ENCODE results near the gene CFL1. TPM values are rescaled to one million over a fixed set of nuclear protein-coding genes. Genes with fewer than 3 reads are reported as not detected.

CFL1 gene
- total RNA-seq, 5 donors from 2014 or later (not counting 1 experiment from before 2014, with no cell fraction given) = 584 to 761 (median 636) TPM

GRCh38 chr11:65814986-65815565, 42.9 kb downstream of the CFL1 start:
- H3K4me1 Mint-ChIP-seq = peaks cover 12 to 21% (median 16%) of the 10 kb centered on the region in 3 donors
- Histone ChIP-seq H3K4me3 (ENCODE audit: control insufficient read depth in 1 of 2, extremely low read depth in 1 of 2, low read length in 1 of 2) (no peak overlapping the region), H3K36me3 (ENCODE audit: control insufficient read depth in 2 of 2, extremely low read depth in 1 of 2, insufficient read depth in 1 of 2, low read length in 1 of 2) (no peaks in the 10 kb centered on the region), H3K4me1 (ENCODE audit: control insufficient read depth in 1 of 2, extremely low read depth in 1 of 2, insufficient read depth in 2 of 2, low read length in 2 of 2) (peaks cover 2 to 15% of the 10 kb centered on the region in 2 experiments), H3K9me3 (no peaks in the 10 kb centered on the region), H3K27ac (ENCODE audit: low read length) (no peak overlapping the region), H3K27me3 (replicated peaks in 1 of 2; ENCODE audit: control insufficient read depth in 2 of 2, extremely low read depth in 1 of 2, insufficient read depth in 2 of 2, low read length in 1 of 2) (peaks cover 0 to 3% of the 10 kb centered on the region in 2 experiments)
- WGBS (ENCODE audit: insufficient coverage) = 95% methylated on average over 8 of the region's 16 CpGs
- CTCF ChIA-PET = no interaction called here
- DNase-seq = no peak
- H3K27me3 Mint-ChIP-seq = no peaks in the 10 kb centered on the region
- H3K9me3 Mint-ChIP-seq = no peaks in the 10 kb centered on the region
- no peak for ATAC-seq (replicated peaks in 1 of 4)
- POLR2A ChIA-PET = no interaction called here
- H3K36me3 Mint-ChIP-seq = no peaks in the 10 kb centered on the region
- H3K27ac Mint-ChIP-seq = no peak overlapping the region
- H3K4me3 Mint-ChIP-seq = no peak overlapping the region

- DNase-seq (no peak), ATAC-seq (replicated peaks in 1 of 4) (no peak)
- Mint-ChIP-seq H3K4me1 (peaks cover 12 to 21% (median 16%) of the 10 kb centered on the region in 3 donors), H3K4me3 (no peak overlapping the region), H3K27me3 (no peaks in the 10 kb centered on the region), H3K36me3 (no peaks in the 10 kb centered on the region), H3K9me3 (no peaks in the 10 kb centered on the region), H3K27ac (no peak overlapping the region)
- Histone ChIP-seq H3K27me3 (replicated peaks in 1 of 2; ENCODE audit: control insufficient read depth in 2 of 2, extremely low read depth in 1 of 2, insufficient read depth in 2 of 2, low read length in 1 of 2) (peaks cover 0 to 3% of the 10 kb centered on the region in 2 experiments), H3K9me3 (no peaks in the 10 kb centered on the region), H3K36me3 (ENCODE audit: control insufficient read depth in 2 of 2, extremely low read depth in 1 of 2, insufficient read depth in 1 of 2, low read length in 1 of 2) (no peaks in the 10 kb centered on the region), H3K27ac (ENCODE audit: low read length) (no peak overlapping the region), H3K4me3 (ENCODE audit: control insufficient read depth in 1 of 2, extremely low read depth in 1 of 2, low read length in 1 of 2) (no peak overlapping the region), H3K4me1 (ENCODE audit: control insufficient read depth in 1 of 2, extremely low read depth in 1 of 2, insufficient read depth in 2 of 2, low read length in 2 of 2) (peaks cover 2 to 15% of the 10 kb centered on the region in 2 experiments)
- 85% methylated on average over 6 of the region's 18 CpGs for WGBS (ENCODE audit: insufficient coverage)
- CTCF ChIA-PET = interaction anchor here in 1 of 2 donors (1.1 kb wide), 1 partner anchor 34 kb away, joined by 3 read pairs; no protein-coding TSS in a partner anchor
- POLR2A ChIA-PET = no interaction called here
Measured at GRCh38 chr11:65814131-65814985, 43.6 kb downstream of the CFL1 start.

DNA sequence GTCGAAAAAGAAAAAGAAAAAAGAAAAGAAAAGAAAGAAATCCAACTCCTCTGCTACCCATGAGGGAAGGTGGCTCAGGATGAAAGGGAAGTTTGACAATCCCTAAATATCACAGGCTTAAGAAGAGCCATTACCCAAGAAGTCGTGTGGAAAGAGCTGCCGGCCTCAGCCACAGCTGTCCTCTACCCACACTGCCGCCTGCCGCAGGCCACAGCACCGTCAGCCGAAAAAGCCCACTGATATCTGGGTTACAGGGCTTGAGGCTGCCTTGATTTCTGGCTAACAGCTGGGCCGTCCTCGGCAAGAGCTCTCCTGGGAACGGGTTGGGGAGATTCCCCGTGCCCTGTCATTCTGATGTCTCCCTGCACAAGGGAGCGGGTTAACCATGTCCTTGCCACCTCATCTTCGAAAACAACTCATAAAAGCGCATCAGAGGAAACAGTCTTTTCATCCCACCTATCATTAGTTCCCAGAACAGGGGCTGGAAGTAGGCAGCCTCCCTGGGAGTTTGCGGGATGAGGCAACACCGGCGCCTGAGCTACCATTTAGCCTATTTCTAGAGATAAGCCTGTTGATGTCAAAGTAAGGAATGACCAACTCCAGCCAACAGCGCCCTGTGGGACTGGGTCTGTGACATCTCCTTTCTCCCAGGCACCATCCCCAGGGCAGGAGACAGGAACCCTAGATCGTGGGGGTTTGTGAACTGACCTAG, 46.1 kb downstream of the CFL1 start:
- Mint-ChIP-seq H3K4me1 (peaks cover 4 to 11% (median 7%) of the 10 kb centered on the region in 3 donors), H3K27ac (no peak overlapping the region), H3K9me3 (no peaks in the 10 kb centered on the region), H3K36me3 (no peaks in the 10 kb centered on the region), H3K4me3 (no peak overlapping the region), H3K27me3 (peaks cover 4 to 5% of the 10 kb centered on the region in 2 donors)
- no peaks in the 10 kb centered on the region for H3K9me3 ChIP-seq
- DNase-seq (no peak), ATAC-seq (replicated peaks in 1 of 4) (no peak)
- POLR2A ChIA-PET = interaction anchor here in 1 of 2 donors (0.5 kb wide), 1 partner anchor 56 kb away, joined by 3 read pairs; no protein-coding TSS in a partner anchor
- H3K4me3 ChIP-seq (ENCODE audit: control insufficient read depth in 1 of 2, extremely low read depth in 1 of 2, low read length in 1 of 2) = no peak overlapping the region
- 81% methylated on average over 11 of the region's 19 CpGs for WGBS (ENCODE audit: insufficient coverage)
- no peaks in the 10 kb centered on the region for H3K36me3 ChIP-seq (ENCODE audit: control insufficient read depth in 2 of 2, extremely low read depth in 1 of 2, insufficient read depth in 1 of 2, low read length in 1 of 2)
- H3K27me3 ChIP-seq (replicated peaks in 1 of 2; ENCODE audit: control insufficient read depth in 2 of 2, extremely low read depth in 1 of 2, insufficient read depth in 2 of 2, low read length in 1 of 2) = peaks cover 0 to 15% of the 10 kb centered on the region in 2 experiments
- no peak overlapping the region for H3K27ac ChIP-seq (ENCODE audit: low read length)
- H3K4me1 ChIP-seq (ENCODE audit: control insufficient read depth in 1 of 2, extremely low read depth in 1 of 2, insufficient read depth in 2 of 2, low read length in 2 of 2) = peaks cover 0 to 2% of the 10 kb centered on the region in 2 experiments
- CTCF ChIA-PET = interaction anchor here in 1 of 2 donors (0.6 to 0.9 kb wide), 2 partner anchors 27 to 100 kb away, joined by 3 read pairs; no protein-coding TSS in a partner anchor

DNA sequence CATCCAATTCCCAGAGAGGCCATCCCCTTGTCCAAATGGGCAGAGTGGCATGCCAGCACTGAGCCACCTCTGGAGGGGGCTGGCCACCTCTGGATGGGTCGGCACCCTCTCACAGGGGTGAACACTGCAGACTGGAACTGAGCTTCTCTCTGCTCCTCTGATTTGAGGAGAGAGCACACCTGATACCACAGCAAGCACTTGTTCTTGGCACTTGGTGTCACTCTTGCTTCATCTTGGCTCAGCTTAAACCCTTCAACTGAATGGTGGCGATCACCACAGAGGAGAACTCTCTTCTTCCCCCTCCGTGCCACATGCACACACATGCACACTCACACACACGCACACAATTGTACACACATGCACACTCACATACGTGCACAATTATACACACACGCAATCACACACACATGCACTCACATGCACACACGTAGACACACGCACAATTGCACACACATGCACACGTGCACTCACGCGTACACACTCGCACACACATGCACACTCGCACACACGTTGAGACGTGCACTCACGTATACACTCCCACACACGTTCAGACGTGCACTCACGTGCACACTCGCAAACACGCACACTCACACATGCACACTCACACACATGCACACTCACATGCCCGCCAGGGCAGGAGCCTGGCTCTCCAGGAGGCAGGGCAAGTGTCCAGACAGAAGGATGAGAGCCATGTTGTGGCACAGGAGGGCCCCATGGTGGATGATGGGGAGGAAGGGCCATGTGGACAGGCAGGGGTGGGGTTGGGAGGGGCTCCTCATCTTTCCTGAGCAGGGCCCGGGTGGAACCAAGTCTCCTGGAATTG, 47.7 kb downstream of the CFL1 start:
- Mint-ChIP-seq H3K4me3 (no peak overlapping the region), H3K9me3 (no peaks in the 10 kb centered on the region), H3K4me1 (peaks cover 0 to 4% (median 0%) of the 10 kb centered on the region in 3 donors), H3K27ac (no peak overlapping the region), H3K36me3 (no peaks in the 10 kb centered on the region), H3K27me3 (peaks cover 4 to 5% of the 10 kb centered on the region in 2 donors)
- ChIA-PET CTCF (no interaction called here), POLR2A (no interaction called here)
- Histone ChIP-seq H3K27me3 (replicated peaks in 1 of 2; ENCODE audit: control insufficient read depth in 2 of 2, extremely low read depth in 1 of 2, insufficient read depth in 2 of 2, low read length in 1 of 2) (peaks cover 0 to 22% of the 10 kb centered on the region in 2 experiments), H3K4me1 (ENCODE audit: control insufficient read depth in 1 of 2, extremely low read depth in 1 of 2, insufficient read depth in 2 of 2, low read length in 2 of 2) (no peaks in the 10 kb centered on the region), H3K27ac (ENCODE audit: low read length) (no peak overlapping the region), H3K36me3 (ENCODE audit: control insufficient read depth in 2 of 2, extremely low read depth in 1 of 2, insufficient read depth in 1 of 2, low read length in 1 of 2) (no peaks in the 10 kb centered on the region), H3K9me3 (no peaks in the 10 kb centered on the region), H3K4me3 (ENCODE audit: control insufficient read depth in 1 of 2, extremely low read depth in 1 of 2, low read length in 1 of 2) (no peak overlapping the region)
- ATAC-seq (replicated peaks in 1 of 4) = peak; percentile 61 to 91 (median 70)
- WGBS (ENCODE audit: insufficient coverage) = 80% methylated on average over 19 of the region's 23 CpGs
- DNase-seq = peak in 2 of 35 experiments; percentile 15 to 52

GRCh38 chr11:65809496-65809895, 48.5 kb downstream of the CFL1 start:
- Mint-ChIP-seq H3K4me1 (peaks cover 0 to 4% (median 0%) of the 10 kb centered on the region in 3 donors), H3K9me3 (no peaks in the 10 kb centered on the region), H3K27me3 (peaks cover 6 to 8% of the 10 kb centered on the region in 2 donors), H3K4me3 (no peak overlapping the region), H3K27ac (no peak overlapping the region), H3K36me3 (no peaks in the 10 kb centered on the region)
- ChIA-PET CTCF (no interaction called here), POLR2A (no interaction called here)
- H3K4me1 ChIP-seq (ENCODE audit: control insufficient read depth in 1 of 2, extremely low read depth in 1 of 2, insufficient read depth in 2 of 2, low read length in 2 of 2) = no peaks in the 10 kb centered on the region
- 75% methylated on average over 8 of the region's 9 CpGs for WGBS (ENCODE audit: insufficient coverage)
- no peaks in the 10 kb centered on the region for H3K36me3 ChIP-seq (ENCODE audit: control insufficient read depth in 2 of 2, extremely low read depth in 1 of 2, insufficient read depth in 1 of 2, low read length in 1 of 2)
- DNase-seq (no peak), ATAC-seq (replicated peaks in 1 of 4) (no peak)
- no peaks in the 10 kb centered on the region for H3K9me3 ChIP-seq
- no peak overlapping the region for H3K4me3 ChIP-seq (ENCODE audit: control insufficient read depth in 1 of 2, extremely low read depth in 1 of 2, low read length in 1 of 2)
- H3K27ac ChIP-seq (ENCODE audit: low read length) = no peak overlapping the region
- H3K27me3 ChIP-seq (replicated peaks in 1 of 2; ENCODE audit: control insufficient read depth in 2 of 2, extremely low read depth in 1 of 2, insufficient read depth in 2 of 2, low read length in 1 of 2) = peaks cover 0 to 29% of the 10 kb centered on the region in 2 experiments
